ENCODE measurements around the gene TUBB1. TPM values are rescaled to one million over a fixed set of nuclear protein-coding genes. Genes with fewer than 3 reads are reported as not detected.
A peak's percentile ranks its signal among the peaks of the same experiment; 100 is the strongest.
"Not testable (repeated sequence)": the region's sequence is repeated elsewhere in the genome, so short reads cannot be mapped to it uniquely, and the experiment has no call there.

TUBB1 gene
- total RNA-seq, 6 experiments from 2014 or later, result 0.06 to 1.5 (median 0.31) TPM; not detected in 1

GRCh38 chr20:58980711-58981627, 38.3 kb upstream of the TUBB1 start, which contains the start of gene NELFCD:
NELFCD (plus strand) TSS chr20:58981256; CDS start chr20:58981310, 54 bp downstream.
- Histone ChIP-seq H3K4me1 (peaks cover 0 to 19% (median 0%) of the 10 kb centered on the region in 4 donors), H3K9me3 (no peaks in the 10 kb centered on the region), H3K27me3 (no peaks in the 10 kb centered on the region), H3K4me3 (peak within 1 kb of the TSS; percentile 46 to 84 (median 60)), H3K27ac (peak within 1 kb of the TSS; percentile 50 to 78 (median 59)), H3K36me3 (no peaks in the 10 kb centered on the region)
- WGBS (ENCODE audit: insufficient coverage, low coverage, low lambda C conversion rate, missing lambda C conversion rate), result 27% methylated on average over 9 of the region's 109 CpGs
- TF ChIP-seq POLR2A (IDR thresholded peaks at IDR 0.05), result peak; percentile 78
- no peak for TF ChIP-seq CTCF (IDR thresholded peaks at IDR 0.05)
- ATAC-seq (peak; percentile 92 to 97 (median 95)), DNase-seq (peak; percentile 90 to 91 (median 90))
- intact Hi-C loops (cut with DNase I), result no loop called here

- TF ChIP-seq POLR2A (IDR thresholded peaks at IDR 0.05), result no peak
- no peak for TF ChIP-seq CTCF (IDR thresholded peaks at IDR 0.05)
- H3K4me1 ChIP-seq, result peaks cover 0 to 19% (median 0%) of the 10 kb centered on the region in 4 donors
- peak overlapping the region; percentile 46 to 84 (median 60) for H3K4me3 ChIP-seq
- peak in 1 of 3 donors; percentile 40 for DNase-seq
- peak overlapping the region; percentile 50 to 78 (median 59) for H3K27ac ChIP-seq
- no peaks in the 10 kb centered on the region for H3K27me3 ChIP-seq
- no peaks in the 10 kb centered on the region for H3K9me3 ChIP-seq
- ATAC-seq, result peak; percentile 6 to 15 (median 11)
- H3K36me3 ChIP-seq, result peaks cover 0 to 8% (median 0%) of the 10 kb centered on the region in 4 donors
- 17% methylated on average over 15 of the region's 29 CpGs for WGBS (ENCODE audit: insufficient coverage, low coverage, low lambda C conversion rate, missing lambda C conversion rate)
- intact Hi-C loops (cut with DNase I), result no loop called here
These were observed 37.4 kb upstream of the TUBB1 start for GRCh38 chr20:58981628-58982364.

GRCh38 chr20:58982406-58983114, 36.7 kb upstream of the TUBB1 start:
- TF ChIP-seq POLR2A (IDR thresholded peaks at IDR 0.05) (no peak), CTCF (IDR thresholded peaks at IDR 0.05) (no peak)
- H3K36me3 ChIP-seq, result peaks cover 0 to 15% (median 0%) of the 10 kb centered on the region in 4 donors
- intact Hi-C loops (cut with DNase I), result no loop called here
- WGBS (ENCODE audit: insufficient coverage, low coverage, low lambda C conversion rate, missing lambda C conversion rate), result 73% methylated on average over 10 of the region's 12 CpGs
- H3K9me3 ChIP-seq, result no peaks in the 10 kb centered on the region
- H3K4me1 ChIP-seq, result peaks cover 0 to 24% (median 2%) of the 10 kb centered on the region in 4 donors
- H3K27me3 ChIP-seq, result no peaks in the 10 kb centered on the region
- ATAC-seq (no peak), DNase-seq (peak in 1 of 3 donors; percentile 29)
- no peak overlapping the region for H3K27ac ChIP-seq
- peak overlapping the region in 1 of 3 donors; percentile 84 for H3K4me3 ChIP-seq

GRCh38 chr20:58983115-58983468, 36.1 kb upstream of the TUBB1 start:
- H3K4me3 ChIP-seq; ATAC-seq; H3K27ac ChIP-seq; intact Hi-C loops (cut with DNase I); H3K9me3 ChIP-seq; H3K27me3 ChIP-seq: not testable (repeated sequence)
- peak in 1 of 3 donors; percentile 30 for DNase-seq
- 98% methylated on average over 9 of the region's 12 CpGs for WGBS (ENCODE audit: insufficient coverage, low coverage, low lambda C conversion rate, missing lambda C conversion rate)
- Histone ChIP-seq H3K36me3 (peaks cover 0 to 21% (median 0%) of the 10 kb centered on the region in 4 donors), H3K4me1 (peaks cover 0 to 30% (median 3%) of the 10 kb centered on the region in 4 donors)
